HEK293 (cell line): ENCODE measurements around the gene PSTPIP1.

Experiments
- CTCF ChIA-PET: fragments of 350-600 bp; formaldehyde crosslinking; extraction: SDS; loops from one replicate; lab custom pipeline; 2021; ENCODE audit warnings: antibody characterized with exemption; lab: Yijun Ruan, JAX
- POLR2A ChIA-PET: fragments of 300-600 bp; formaldehyde crosslinking; extraction: SDS; loops from one replicate; lab custom pipeline; 2020; ENCODE audit warnings: antibody characterized with exemption, inconsistent platforms; lab: Yijun Ruan, JAX
- H3K27ac ChIP-seq: fragments of 200-500 bp; sonication (Bioruptor generic); 2 replicates; pipeline ENCODE4 v1.5.1; 2014; ENCODE audit warnings: low read depth, low read length, control low read depth, inconsistent platforms; ENCODE audit errors: extremely low read depth
- H3K36me3 ChIP-seq, 2 experiments: fragments of 200-500 bp in 1 of 2; sonication (Bioruptor generic) in 1 of 2; 1 replicate in 1 of 2; 2 replicates in 1 of 2; pipeline ENCODE4 v1.5.1; 2014 to 2017; ENCODE audit warnings: inconsistent platforms in 2 of 2, low read length in 2 of 2; ENCODE audit not compliant: control insufficient read depth in 2 of 2, insufficient read depth in 1 of 2
- H3K4me1 ChIP-seq: fragments of 200-500 bp; sonication (Bioruptor generic); 2 replicates; pipeline ENCODE4 v1.5.1; 2014; ENCODE audit warnings: mild to moderate bottlenecking, low read length, inconsistent platforms; ENCODE audit not compliant: control insufficient read depth, insufficient read depth
- H3K4me3 ChIP-seq: 2 replicates; pipeline ENCODE4 v1.5.1; 2011; ENCODE audit warnings: low read depth, mild to moderate bottlenecking, control low read depth, low read length, moderate library complexity
- H3K9me3 ChIP-seq: fragments of 200-500 bp; sonication (Bioruptor generic); 2 replicates; pipeline ENCODE4 v1.5.1; 2014; ENCODE audit warnings: low read depth, low read length, inconsistent platforms; ENCODE audit not compliant: control insufficient read depth, insufficient read depth
- ATF2 ChIP-seq: fragments of 450-650 bp; formaldehyde crosslinking; IDR thresholded peaks from 2 replicates; pipeline ENCODE4 v1.5.1; 2016; ENCODE audit warnings: missing biosample characterization, missing genetic modification characterization, low read depth
- EGR2 ChIP-seq: fragments of 450-650 bp; formaldehyde crosslinking; IDR thresholded peaks from 2 replicates; pipeline ENCODE4 v1.5.1; 2016; ENCODE audit warnings: low read depth, missing biosample characterization, missing genetic modification characterization
- KLF17 ChIP-seq: fragments of 450-650 bp; formaldehyde crosslinking; IDR thresholded peaks from 2 replicates; pipeline ENCODE4 v1.5.1; 2016; ENCODE audit warnings: missing biosample characterization, missing genetic modification characterization
- OSR2 ChIP-seq: fragments of 450-650 bp; formaldehyde crosslinking; IDR thresholded peaks from 2 replicates; pipeline ENCODE4 v1.5.1; 2016; ENCODE audit warnings: missing biosample characterization, missing genetic modification characterization
- OVOL3 ChIP-seq: fragments of 450-650 bp; formaldehyde crosslinking; IDR thresholded peaks from 2 replicates; pipeline ENCODE4 v1.5.1; 2016; ENCODE audit warnings: missing biosample characterization, missing genetic modification characterization
- PRDM10 ChIP-seq: fragments of 450-650 bp; formaldehyde crosslinking; IDR thresholded peaks from 2 replicates; pipeline ENCODE4 v1.5.1; 2016; ENCODE audit warnings: missing biosample characterization, missing genetic modification characterization
- PRDM6 ChIP-seq: fragments of 450-650 bp; formaldehyde crosslinking; IDR thresholded peaks from 2 replicates; pipeline ENCODE4 v1.5.1; 2017; ENCODE audit warnings: missing biosample characterization, missing genetic modification characterization
- SCRT1 ChIP-seq: fragments of 450-650 bp; formaldehyde crosslinking; IDR thresholded peaks from 2 replicates; pipeline ENCODE4 v1.5.1; 2016; ENCODE audit warnings: missing biosample characterization, missing genetic modification characterization, borderline replicate concordance
- ZBTB26 ChIP-seq: fragments of 450-650 bp; formaldehyde crosslinking; optimal IDR thresholded peaks from 2 replicates; pipeline ENCODE3; 2016; ENCODE audit warnings: missing biosample characterization, mild to moderate bottlenecking, missing genetic modification characterization
- ZBTB49 ChIP-seq: fragments of 450-650 bp; formaldehyde crosslinking; IDR thresholded peaks from 2 replicates; pipeline ENCODE4 v1.5.1; 2016; ENCODE audit warnings: missing biosample characterization, missing genetic modification characterization, low read depth
- ZBTB6 ChIP-seq: fragments of 450-650 bp; formaldehyde crosslinking; IDR thresholded peaks from 2 replicates; pipeline ENCODE4 v1.5.1; 2017; ENCODE audit warnings: missing biosample characterization, missing genetic modification characterization
- ZBTB8A ChIP-seq: fragments of 450-650 bp; formaldehyde crosslinking; IDR thresholded peaks from 2 replicates; pipeline ENCODE4 v1.5.1; 2016; ENCODE audit warnings: missing biosample characterization, missing genetic modification characterization
- ZNF112 ChIP-seq: fragments of 450-650 bp; formaldehyde crosslinking; IDR thresholded peaks from 2 replicates; pipeline ENCODE4 v1.5.0; 2017; ENCODE audit warnings: missing biosample characterization, missing genetic modification characterization
- ZNF138 ChIP-seq: fragments of 450-650 bp; formaldehyde crosslinking; IDR thresholded peaks from 2 replicates; pipeline ENCODE4 v1.5.1; 2016; ENCODE audit warnings: missing biosample characterization, missing genetic modification characterization, borderline replicate concordance
- ZNF394 ChIP-seq: fragments of 450-650 bp; formaldehyde crosslinking; IDR thresholded peaks from 2 replicates; pipeline ENCODE4 v1.5.1; 2016; ENCODE audit warnings: missing biosample characterization, missing genetic modification characterization, mild to moderate bottlenecking, moderate library complexity, borderline replicate concordance
- ZNF398 ChIP-seq: fragments of 450-650 bp; formaldehyde crosslinking; IDR thresholded peaks from 2 replicates; pipeline ENCODE4 v1.5.1; 2017; ENCODE audit warnings: missing biosample characterization, missing genetic modification characterization
- ZNF621 ChIP-seq: fragments of 450-650 bp; formaldehyde crosslinking; IDR thresholded peaks from 2 replicates; pipeline ENCODE4 v1.5.1; 2017; ENCODE audit warnings: missing biosample characterization, missing genetic modification characterization
- ZNF747 ChIP-seq: fragments of 450-650 bp; formaldehyde crosslinking; IDR thresholded peaks from 2 replicates; pipeline ENCODE4 v1.5.1; 2016; ENCODE audit warnings: missing biosample characterization, missing genetic modification characterization
- ZNF837 ChIP-seq: fragments of 450-650 bp; formaldehyde crosslinking; IDR thresholded peaks from 2 replicates; pipeline ENCODE4 v1.5.1; 2016; ENCODE audit warnings: missing biosample characterization, missing genetic modification characterization
- ZSCAN23 ChIP-seq: fragments of 450-650 bp; formaldehyde crosslinking; IDR thresholded peaks from 2 replicates; pipeline ENCODE4 v1.5.1; 2016; ENCODE audit warnings: missing biosample characterization, missing genetic modification characterization

Gene PSTPIP1

GRCh38 chr15:76954744-76955143 is 40.2 kb upstream of the PSTPIP1 start (continued):
- TF ChIP-seq ZBTB8A, result 0 out of 2 replicates have a peak, but pooled peaks have one; percentile 18
- no peak for TF ChIP-seq ZNF747
- no peak for TF ChIP-seq ZNF621 (tag by site-specific recombination)
- no peak for TF ChIP-seq ZBTB49 (tag by site-specific recombination)
- no peak for TF ChIP-seq ZNF837 (tag by site-specific recombination)
- TF ChIP-seq ZBTB26 (tag by site-specific recombination), result no peak
- 0 out of 2 replicates have a peak, but pooled peaks have one; percentile 17 for TF ChIP-seq OSR2 (tag by site-specific recombination)
- TF ChIP-seq ZSCAN23 (tag by site-specific recombination), result no peak
- TF ChIP-seq KLF17 (tag by site-specific recombination), result 0 out of 2 replicates have a peak, but pooled peaks have one; percentile 28
- TF ChIP-seq ATF2 (tag by site-specific recombination), result peak; percentile 92
- TF ChIP-seq OVOL3 (tag by site-specific recombination), result peak; percentile 73; the same call in 1 of the 2 replicates
- no peak for TF ChIP-seq SCRT1 (tag by site-specific recombination)

GRCh38 chr15:76961268-76962011 is 33.5 kb upstream of the PSTPIP1 start:
- no peaks in the 10 kb centered on the region for H3K36me3 ChIP-seq
- CTCF ChIA-PET, result interaction anchor here (0.6 to 3.1 kb wide), 6 partner anchors 10 to 719 kb away, joined by 3 to 14 read pairs (median 3); partner anchors contain the start of gene RCN2
- H3K4me3 ChIP-seq, result no peak overlapping the region
- H3K27ac ChIP-seq, result no peak overlapping the region
- POLR2A ChIA-PET, result no interaction called here
- H3K4me1 ChIP-seq, result peaks cover 8% of the 10 kb centered on the region
- no peaks in the 10 kb centered on the region for H3K9me3 ChIP-seq
- no peak for TF ChIP-seq ZNF398 (tag by site-specific recombination)
- TF ChIP-seq ZNF394 (tag by site-specific recombination), result no peak
- TF ChIP-seq PRDM6 (tag by site-specific recombination), result 0 out of 2 replicates have a peak, but pooled peaks have one; percentile 27
- TF ChIP-seq PRDM10 (tag by site-specific recombination), result peak; percentile 83
- no peak for TF ChIP-seq ZBTB6 (tag by site-specific recombination)
- no peak for TF ChIP-seq EGR2
- TF ChIP-seq ZNF112, result no peak
- TF ChIP-seq ZNF138 (tag by site-specific recombination), result no peak
